GM18526 (cell line): ENCODE results near the gene MXRA8.

ENCODE experiments used
- POLR2A ChIP-seq: IDR thresholded peaks from 3 replicates; pipeline ENCODE4 v1.6.1; 2011; ENCODE audit not compliant: insufficient read length; ENCODE audit errors: extremely low read depth

The MXRA8 gene

GRCh38 chr1:1373815-1374588 is 15.6 kb upstream of the MXRA8 start:
- TF ChIP-seq POLR2A, result no peak

DNA sequence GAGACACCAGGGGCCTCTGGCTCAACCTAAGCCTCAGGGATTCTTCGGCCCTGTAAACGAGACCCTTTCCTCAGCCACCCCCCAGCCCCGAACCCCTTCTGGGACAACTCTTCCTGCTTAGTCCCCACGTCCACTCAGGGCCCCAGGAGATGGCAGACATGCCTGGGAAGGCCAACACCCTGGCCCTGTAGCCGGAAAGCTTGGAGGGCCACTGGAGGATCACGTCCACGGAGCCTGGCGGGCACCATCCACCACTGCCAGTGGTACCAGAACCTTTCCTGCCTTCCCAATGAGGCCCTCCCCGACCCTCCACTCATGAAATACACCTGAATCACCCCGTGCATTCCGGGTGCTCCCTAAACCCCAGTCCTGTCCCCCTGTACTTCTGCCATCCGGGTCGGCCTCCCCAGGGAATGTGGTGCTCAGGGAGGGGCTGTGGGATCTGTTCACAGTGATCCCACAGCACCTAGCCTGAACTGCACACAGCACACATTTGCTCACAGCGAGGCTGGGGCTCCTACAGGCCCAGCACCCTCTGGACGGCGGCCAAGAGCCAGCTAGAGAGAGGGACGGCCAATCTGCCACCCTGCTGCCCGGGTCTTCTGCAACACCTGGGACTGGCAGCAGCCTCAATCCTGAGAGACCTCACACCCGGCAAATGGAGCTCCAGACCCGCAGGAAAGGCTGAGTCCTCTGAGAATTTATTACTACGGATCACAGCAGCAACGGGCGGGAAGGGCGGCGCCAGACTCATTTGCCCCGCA is 14.9 kb upstream of the MXRA8 start:
- no peak for TF ChIP-seq POLR2A

DNA sequence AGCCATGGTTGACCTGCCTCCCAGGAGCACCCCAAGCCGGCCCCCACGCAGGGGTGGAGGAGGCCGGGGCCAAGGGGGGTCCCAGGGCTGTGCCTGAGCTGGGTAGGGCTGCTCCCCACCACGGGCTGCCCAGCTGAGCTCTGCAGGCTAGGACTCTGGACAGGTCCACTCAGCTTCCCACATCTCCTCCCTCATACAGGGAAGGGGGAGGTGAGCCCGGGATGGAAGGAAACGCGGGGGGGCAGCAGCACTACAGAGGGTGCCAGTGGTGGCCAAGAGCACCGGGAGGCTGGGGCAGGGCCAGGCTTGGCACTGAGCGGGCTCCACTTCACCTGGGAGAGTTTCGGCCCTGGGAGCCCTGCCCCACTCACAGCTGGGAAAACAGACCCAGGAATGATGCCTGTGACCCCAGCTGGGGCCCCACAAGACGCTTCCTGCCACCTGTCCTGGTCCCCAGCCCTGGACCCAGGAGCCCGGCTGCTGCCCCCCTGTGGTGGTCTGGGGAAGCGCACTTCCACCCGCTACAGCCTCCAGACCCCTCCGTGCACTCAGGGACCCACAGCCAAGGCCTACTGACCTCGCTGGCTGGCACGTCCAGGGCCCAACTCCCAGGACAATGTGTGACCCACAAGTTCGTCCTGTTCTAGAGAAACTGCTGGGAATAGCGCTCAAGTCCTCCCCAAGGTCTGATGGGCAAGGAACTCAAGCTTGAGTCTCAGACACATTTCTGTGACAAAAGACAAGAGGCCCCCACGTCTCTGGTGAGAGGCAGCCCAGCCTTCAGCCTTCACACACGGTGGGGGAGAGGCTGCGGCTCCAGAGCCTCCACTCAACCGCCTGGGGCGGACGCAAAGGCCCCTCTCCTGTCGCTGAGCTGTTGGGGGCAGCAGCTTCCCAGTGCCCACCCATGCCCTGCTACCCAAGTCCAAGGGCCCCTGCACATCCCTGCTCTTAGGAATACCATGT is 13.7 kb upstream of the MXRA8 start:
- TF ChIP-seq POLR2A, result no peak

- no peak for TF ChIP-seq POLR2A
Measured at GRCh38 chr1:1371364-1371745, 13.0 kb upstream of the MXRA8 start.

GRCh38 chr1:1370771-1371300 is 12.5 kb upstream of the MXRA8 start:
- TF ChIP-seq POLR2A, result no peak

DNA sequence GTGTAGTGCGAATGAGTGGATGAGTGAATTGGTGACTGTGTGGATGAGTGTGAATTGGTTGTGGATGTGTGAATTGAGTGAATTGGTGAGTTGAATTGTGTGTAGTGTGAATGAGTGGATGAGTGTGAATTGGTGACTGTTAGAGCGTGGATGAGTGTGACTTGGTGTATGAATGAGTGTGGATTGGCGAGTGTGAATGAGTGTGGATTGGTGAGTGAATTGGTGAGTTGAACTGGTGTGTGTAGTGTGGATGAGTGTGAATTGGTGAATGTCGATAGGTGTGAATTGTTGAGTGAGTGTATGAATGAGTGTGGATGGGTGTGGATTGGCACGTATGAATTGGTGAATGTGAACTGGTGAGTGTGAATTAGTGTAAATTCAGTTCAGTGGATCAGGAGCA is 9.0 kb upstream of the MXRA8 start:
- no peak for TF ChIP-seq POLR2A

DNA sequence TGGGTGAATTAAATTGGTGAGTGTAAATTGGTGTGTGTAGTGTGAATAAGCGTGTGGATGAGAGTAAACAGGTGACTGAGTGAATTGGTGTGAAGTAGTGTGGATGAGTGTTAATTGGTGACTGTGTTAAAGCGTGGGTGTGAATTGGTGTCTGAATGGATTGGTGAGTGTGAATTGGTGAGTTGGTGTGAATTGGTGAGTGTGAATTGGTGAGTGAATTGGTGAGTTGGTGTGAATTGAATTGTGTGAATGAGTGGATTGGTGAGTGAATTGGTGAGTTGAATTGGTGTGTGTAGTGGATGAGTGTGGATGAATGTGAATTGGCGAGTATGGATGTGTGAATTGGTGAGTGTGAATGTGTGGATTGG is 8.3 kb upstream of the MXRA8 start:
- TF ChIP-seq POLR2A, result no peak

DNA sequence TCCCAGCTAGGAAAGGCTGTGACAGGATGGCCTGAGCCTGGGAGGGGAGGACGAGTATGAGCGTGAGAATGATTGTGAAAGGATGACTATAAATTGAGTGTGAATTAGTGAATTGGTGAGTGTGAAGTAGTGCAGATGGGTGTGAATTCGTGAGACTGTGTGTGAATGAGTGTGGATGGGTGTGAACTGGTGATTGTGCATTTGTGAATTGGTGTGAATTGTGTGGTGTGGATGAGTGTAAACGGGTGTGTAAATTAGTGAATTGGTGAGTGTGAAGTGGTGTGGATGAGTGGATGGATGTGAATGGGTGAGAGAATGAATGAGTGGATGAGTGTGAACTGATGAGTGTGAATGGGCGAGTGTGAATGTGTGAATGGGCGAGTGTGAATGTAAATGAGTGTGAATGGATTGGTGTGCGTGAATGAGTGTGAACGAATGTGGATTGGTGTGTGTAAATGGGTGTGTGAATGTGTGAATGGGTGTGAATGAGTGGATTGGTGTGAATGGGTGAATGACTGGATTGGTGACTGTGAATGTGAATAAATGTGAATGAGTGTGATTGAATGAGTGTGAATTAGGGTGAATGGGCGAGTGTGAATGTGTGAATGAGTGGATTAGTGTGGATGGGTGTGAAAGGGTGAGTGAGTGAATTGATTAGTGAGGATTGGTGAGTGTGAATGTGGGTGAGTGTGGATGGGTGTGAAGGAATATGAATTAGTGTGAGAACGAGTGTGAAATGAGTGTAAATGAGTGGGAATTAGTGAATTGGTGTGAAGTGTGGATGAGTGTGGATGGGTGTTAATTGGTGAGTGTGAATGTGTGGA is 7.7 kb upstream of the MXRA8 start:
- TF ChIP-seq POLR2A, result no peak

- TF ChIP-seq POLR2A, result no peak
Measured at GRCh38 chr1:1364266-1364665, 5.9 kb upstream of the MXRA8 start.

- no peak for TF ChIP-seq POLR2A
Measured at GRCh38 chr1:1361982-1362423, 3.6 kb upstream of the MXRA8 start.

DNA sequence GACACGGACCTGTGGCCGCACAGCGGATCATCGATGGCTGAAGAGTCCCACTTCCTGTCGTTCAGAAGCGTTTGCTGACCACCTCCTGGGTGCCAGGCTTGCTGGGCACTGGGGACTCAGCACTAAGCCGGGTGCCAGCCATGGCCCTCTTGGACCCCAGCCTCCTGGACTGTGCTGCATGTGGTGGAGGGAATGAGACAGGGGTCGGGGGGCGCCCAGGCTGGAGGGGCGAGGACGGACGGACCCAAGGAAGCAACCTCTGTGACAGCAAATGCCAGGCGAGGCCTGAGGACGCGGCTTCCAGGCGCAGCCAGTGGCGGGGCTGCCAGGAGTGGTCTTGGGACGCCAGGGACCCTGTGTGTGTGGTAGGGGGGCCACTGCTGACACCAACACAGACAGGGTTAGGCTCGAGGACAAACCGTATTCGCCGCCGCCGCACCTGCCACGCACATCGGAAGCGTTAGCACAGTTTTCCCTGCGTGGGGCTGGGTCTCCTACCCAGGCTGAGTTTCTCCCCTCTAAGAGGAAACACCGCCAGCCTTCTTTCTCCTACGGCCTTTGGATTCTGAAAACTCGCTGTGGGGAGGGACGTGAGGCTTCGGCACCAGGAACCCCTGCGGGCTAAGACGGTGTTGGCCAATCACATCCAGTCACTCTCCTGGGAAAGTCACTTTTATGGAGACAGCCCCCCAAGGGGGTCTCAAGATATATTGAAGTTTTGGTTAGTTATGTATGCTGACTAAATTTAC is 3.1 kb upstream of the MXRA8 start:
- TF ChIP-seq POLR2A, result no peak

- no peak for TF ChIP-seq POLR2A
Measured at GRCh38 chr1:1360506-1361169, 2.3 kb upstream of the MXRA8 start.
